Measurements from ENCODE around the gene GPC3. TPM values are rescaled to one million over a fixed set of nuclear protein-coding genes. Genes with fewer than 3 reads are reported as not detected.

The GPC3 gene
- total RNA-seq, 4 donors from 2014 or later = 1.2 to 13.3 (median 8.0) TPM

DNA sequence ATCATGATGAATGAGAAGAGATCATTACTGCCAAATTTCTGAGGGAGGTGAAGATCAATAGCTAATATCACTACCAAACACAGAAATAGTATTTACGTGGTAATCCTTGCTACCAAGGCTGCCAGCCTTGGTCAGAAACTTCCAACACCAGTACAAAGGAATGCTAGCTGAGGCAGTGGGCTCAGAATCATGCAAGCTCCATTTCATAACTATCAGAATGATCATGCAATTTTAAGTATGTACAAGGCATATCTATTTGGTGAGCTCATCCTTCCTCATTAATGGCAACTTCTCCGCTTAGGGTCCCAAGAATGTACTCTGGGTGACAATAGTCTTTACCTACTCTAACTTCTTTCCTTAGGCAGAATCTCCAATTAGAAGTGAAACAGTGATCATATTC lies 135.0 kb downstream of the GPC3 start:
- Histone ChIP-seq H3K27me3 (peaks cover 0 to 6% (median 0%) of the 10 kb centered on the region in 4 donors), H3K4me3 (no peak overlapping the region), H3K27ac (replicated peaks in 1 of 4) (no peak overlapping the region), H3K9me3 (no peaks in the 10 kb centered on the region), H3K36me3 (no peaks in the 10 kb centered on the region), H3K4me1 (no peaks in the 10 kb centered on the region)
- DNase-seq (ENCODE audit: extremely low spot score) = no peak
- 72% methylated on average over 2 of the region's 2 CpGs for WGBS
- intact Hi-C loops (cut with DNase I) = no loop called here
- TF ChIP-seq, protein P1, sequence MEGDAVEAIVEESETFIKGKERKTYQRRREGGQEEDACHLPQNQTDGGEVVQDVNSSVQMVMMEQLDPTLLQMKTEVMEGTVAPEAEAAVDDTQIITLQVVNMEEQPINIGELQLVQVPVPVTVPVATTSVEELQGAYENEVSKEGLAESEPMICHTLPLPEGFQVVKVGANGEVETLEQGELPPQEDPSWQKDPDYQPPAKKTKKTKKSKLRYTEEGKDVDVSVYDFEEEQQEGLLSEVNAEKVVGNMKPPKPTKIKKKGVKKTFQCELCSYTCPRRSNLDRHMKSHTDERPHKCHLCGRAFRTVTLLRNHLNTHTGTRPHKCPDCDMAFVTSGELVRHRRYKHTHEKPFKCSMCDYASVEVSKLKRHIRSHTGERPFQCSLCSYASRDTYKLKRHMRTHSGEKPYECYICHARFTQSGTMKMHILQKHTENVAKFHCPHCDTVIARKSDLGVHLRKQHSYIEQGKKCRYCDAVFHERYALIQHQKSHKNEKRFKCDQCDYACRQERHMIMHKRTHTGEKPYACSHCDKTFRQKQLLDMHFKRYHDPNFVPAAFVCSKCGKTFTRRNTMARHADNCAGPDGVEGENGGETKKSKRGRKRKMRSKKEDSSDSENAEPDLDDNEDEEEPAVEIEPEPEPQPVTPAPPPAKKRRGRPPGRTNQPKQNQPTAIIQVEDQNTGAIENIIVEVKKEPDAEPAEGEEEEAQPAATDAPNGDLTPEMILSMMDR (IDR thresholded peaks at IDR 0.05) = no peak
- TF ChIP-seq POLR2A (IDR thresholded peaks at IDR 0.05; ENCODE audit: low read depth) (no peak), EP300 (IDR thresholded peaks at IDR 0.05) (no peak), POLR2AphosphoS5 (IDR thresholded peaks at IDR 0.05) (no peak)

DNA sequence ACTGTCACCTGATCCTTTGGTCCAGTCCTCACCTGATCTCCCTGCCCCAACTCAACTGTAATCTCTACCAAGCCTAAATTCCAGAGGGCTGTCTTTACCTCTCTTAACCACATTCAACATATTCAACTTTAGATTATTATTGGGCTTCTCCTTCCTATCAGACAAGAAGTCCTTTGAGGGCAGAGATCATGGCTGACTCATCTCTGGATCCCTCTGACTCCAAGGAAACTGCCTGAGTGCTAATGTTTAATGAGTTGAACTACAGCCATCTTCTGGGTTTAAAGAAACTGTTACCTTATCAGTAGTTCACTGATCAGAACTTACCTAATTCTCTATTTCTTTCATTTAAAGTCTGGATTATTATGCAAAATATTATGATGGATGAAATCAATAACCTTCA lies 135.7 kb downstream of the GPC3 start:
- Histone ChIP-seq H3K4me3 (no peak overlapping the region), H3K9me3 (no peaks in the 10 kb centered on the region), H3K27ac (replicated peaks in 1 of 4) (no peak overlapping the region), H3K4me1 (no peaks in the 10 kb centered on the region), H3K27me3 (peaks cover 0 to 6% (median 0%) of the 10 kb centered on the region in 4 donors), H3K36me3 (no peaks in the 10 kb centered on the region)
- no peak for DNase-seq (ENCODE audit: extremely low spot score)
- no peak for TF ChIP-seq EP300 (IDR thresholded peaks at IDR 0.05)
- TF ChIP-seq, protein P1 (IDR thresholded peaks at IDR 0.05) = no peak
- no peak for TF ChIP-seq POLR2AphosphoS5 (IDR thresholded peaks at IDR 0.05)
- TF ChIP-seq POLR2A (IDR thresholded peaks at IDR 0.05; ENCODE audit: low read depth) = no peak
- intact Hi-C loops (cut with DNase I) = no loop called here

DNA sequence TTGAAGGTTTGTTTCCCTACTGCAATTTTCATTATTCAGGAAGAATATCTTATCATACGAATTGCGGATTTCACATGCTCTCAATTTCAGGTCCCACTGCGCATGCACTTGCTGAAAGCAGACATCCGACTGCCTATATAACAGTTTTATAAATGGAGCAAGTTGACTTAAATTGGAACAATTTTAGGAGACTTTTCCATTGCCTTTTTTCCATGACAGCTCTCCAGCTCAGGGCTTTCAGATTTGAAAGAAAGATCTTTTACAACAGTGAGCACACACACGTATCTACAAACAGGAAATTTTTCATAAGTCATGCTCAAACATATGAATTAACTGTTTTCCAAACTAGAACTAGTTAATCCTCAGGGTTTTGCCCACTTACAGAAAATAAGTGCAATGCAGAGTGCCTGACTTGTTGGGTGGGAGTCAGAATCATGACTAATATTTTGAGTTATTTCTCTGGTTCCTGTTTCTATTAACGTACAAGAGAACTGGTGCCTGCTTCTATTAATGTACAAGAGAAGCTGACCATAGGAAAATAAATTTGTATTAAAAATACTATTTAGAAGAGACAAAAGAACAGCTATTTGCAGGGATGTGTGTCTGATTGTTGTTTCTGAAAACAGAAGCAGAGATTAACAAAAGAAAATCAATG lies 137.9 kb downstream of the GPC3 start:
- 67% methylated on average over 6 of the region's 6 CpGs for WGBS
- intact Hi-C loops (cut with DNase I) = no loop called here
- no peaks in the 10 kb centered on the region for H3K9me3 ChIP-seq
- no peak overlapping the region for H3K27ac ChIP-seq (replicated peaks in 1 of 4)
- H3K36me3 ChIP-seq = no peaks in the 10 kb centered on the region
- no peaks in the 10 kb centered on the region for H3K4me1 ChIP-seq
- no peaks in the 10 kb centered on the region for H3K27me3 ChIP-seq
- DNase-seq (ENCODE audit: extremely low spot score) = no peak
- H3K4me3 ChIP-seq = no peak overlapping the region
- TF ChIP-seq POLR2AphosphoS5 (IDR thresholded peaks at IDR 0.05) (no peak), POLR2A (IDR thresholded peaks at IDR 0.05; ENCODE audit: low read depth) (no peak), EP300 (IDR thresholded peaks at IDR 0.05) (no peak)
- TF ChIP-seq, protein P1 (IDR thresholded peaks at IDR 0.05) = no peak

DNA sequence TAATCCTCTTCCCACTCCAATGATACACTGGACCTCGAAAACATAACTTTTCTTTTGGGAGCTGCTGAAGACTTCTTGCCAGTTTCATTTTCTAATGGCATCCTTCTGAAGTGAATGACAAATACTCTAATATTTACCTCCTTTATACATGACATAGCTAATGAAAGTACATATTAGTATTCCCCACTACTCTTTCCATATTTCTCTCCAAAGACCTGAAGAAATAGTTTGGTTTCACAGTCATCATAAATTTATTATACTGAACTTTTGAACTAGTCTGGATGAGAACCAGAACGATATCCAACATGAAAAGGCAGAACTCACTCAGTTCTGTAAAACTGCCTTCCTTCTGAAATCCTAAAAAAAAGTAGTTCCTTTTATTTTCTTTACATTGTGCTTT lies 139.1 kb downstream of the GPC3 start:
- 24% methylated on average over 2 of the region's 2 CpGs for WGBS

More for the DNA sequence above, 139.1 kb downstream of the GPC3 start:
- Histone ChIP-seq H3K27ac (replicated peaks in 1 of 4) (no peak overlapping the region), H3K36me3 (no peaks in the 10 kb centered on the region), H3K4me3 (no peak overlapping the region), H3K27me3 (no peaks in the 10 kb centered on the region), H3K4me1 (no peaks in the 10 kb centered on the region), H3K9me3 (no peaks in the 10 kb centered on the region)
- TF ChIP-seq POLR2A (IDR thresholded peaks at IDR 0.05; ENCODE audit: low read depth) (no peak), POLR2AphosphoS5 (IDR thresholded peaks at IDR 0.05) (no peak), EP300 (IDR thresholded peaks at IDR 0.05) (no peak)
- TF ChIP-seq, protein P1 (IDR thresholded peaks at IDR 0.05) = no peak
- no peak for DNase-seq (ENCODE audit: extremely low spot score)
- intact Hi-C loops (cut with DNase I) = no loop called here

Data from esophagus muscularis mucosa (tissue), 4 donors.